ENCODE data around the gene SOHLH2.

SOHLH2 gene

DNA sequence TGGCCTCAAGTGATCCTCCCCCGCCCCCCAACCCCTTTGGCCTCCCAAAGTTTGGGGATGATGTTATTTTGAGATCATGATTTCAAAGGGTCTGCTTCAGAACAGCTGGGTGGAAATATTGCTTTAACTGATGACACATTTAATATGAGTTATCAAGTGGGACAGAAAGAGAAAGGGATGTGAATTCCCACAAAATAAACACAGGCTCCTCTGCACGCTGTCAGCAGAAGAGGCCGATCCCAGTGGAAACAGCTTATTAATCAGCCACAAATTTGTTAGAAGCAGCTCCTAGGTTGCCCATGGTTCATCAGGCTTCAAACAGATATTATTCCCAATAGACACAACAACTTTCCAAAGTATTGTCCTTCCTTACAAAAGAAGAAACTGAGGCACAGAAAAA is 87.9 kb downstream of the SOHLH2 start:
- H3K4me1 ChIP-seq: no peaks in the 10 kb centered on the region
- H3K9ac ChIP-seq: no peak overlapping the region
- no peak for TF ChIP-seq Cebpa-rat (IDR thresholded peaks at IDR 0.05)
- no peaks in the 10 kb centered on the region for H3K36me3 ChIP-seq
- no peaks in the 10 kb centered on the region for H3K27me3 ChIP-seq
- peaks cover 14% of the 10 kb centered on the region for H3K9me3 ChIP-seq
- no peak overlapping the region for H3K4me3 ChIP-seq
- no peaks in the 10 kb centered on the region for H4K20me1 ChIP-seq
- H3K27ac ChIP-seq: no peak overlapping the region
- no peak overlapping the region for H3K4me2 ChIP-seq

- no peak for TF ChIP-seq Cebpa-rat (IDR thresholded peaks at IDR 0.05)
- Histone ChIP-seq H4K20me1 (no peaks in the 10 kb centered on the region), H3K36me3 (no peaks in the 10 kb centered on the region), H3K4me3 (no peak overlapping the region), H3K27me3 (no peaks in the 10 kb centered on the region), H3K4me2 (no peak overlapping the region), H3K27ac (no peak overlapping the region), H3K4me1 (no peaks in the 10 kb centered on the region), H3K9me3 (peaks cover 7% of the 10 kb centered on the region), H3K9ac (no peak overlapping the region)
Observed at GRCh38 chr13:36125841-36126240, 88.5 kb downstream of the SOHLH2 start.

DNA sequence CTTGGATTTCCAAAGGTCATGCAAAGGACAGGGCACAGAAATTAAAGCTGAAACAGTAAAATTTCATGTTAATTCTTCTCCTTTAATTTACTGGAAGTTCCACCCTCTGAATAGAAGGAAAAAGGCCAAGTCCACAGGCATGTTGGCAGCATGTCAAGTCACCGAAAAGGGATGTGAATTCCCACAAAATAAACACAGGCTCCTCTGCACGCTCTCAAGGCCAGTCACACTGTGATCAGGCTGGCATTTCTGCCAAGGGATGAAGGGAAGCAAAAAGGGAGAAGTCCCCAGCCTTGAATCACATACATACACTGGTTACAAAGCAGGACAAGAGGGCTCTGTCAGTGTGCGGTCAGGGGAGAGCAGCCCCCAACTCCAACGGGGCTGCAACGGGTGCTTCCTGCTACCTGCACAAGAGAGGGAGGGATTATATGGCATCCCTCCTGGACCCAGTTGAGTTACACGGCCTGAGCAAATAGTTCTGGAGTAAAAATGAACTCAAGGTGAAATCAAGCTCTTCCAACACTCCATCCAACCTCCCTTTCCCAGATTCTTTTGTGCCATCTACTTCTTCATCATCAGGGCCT is 90.0 kb downstream of the SOHLH2 start:
- no peak for TF ChIP-seq Cebpa-rat (IDR thresholded peaks at IDR 0.05)
- Histone ChIP-seq H3K36me3 (no peaks in the 10 kb centered on the region), H3K4me3 (no peak overlapping the region), H3K4me1 (no peaks in the 10 kb centered on the region), H3K4me2 (no peak overlapping the region), H3K9me3 (no peaks in the 10 kb centered on the region), H3K9ac (no peak overlapping the region), H4K20me1 (no peaks in the 10 kb centered on the region), H3K27me3 (no peaks in the 10 kb centered on the region), H3K27ac (no peak overlapping the region)

Measured in BLaER1 (cell line).